ENCODE results near the gene KRT83.
"Not testable (repeated sequence)": the region's sequence is repeated elsewhere in the genome, so short reads cannot be mapped to it uniquely, and the experiment has no call there.

The KRT83 gene

DNA sequence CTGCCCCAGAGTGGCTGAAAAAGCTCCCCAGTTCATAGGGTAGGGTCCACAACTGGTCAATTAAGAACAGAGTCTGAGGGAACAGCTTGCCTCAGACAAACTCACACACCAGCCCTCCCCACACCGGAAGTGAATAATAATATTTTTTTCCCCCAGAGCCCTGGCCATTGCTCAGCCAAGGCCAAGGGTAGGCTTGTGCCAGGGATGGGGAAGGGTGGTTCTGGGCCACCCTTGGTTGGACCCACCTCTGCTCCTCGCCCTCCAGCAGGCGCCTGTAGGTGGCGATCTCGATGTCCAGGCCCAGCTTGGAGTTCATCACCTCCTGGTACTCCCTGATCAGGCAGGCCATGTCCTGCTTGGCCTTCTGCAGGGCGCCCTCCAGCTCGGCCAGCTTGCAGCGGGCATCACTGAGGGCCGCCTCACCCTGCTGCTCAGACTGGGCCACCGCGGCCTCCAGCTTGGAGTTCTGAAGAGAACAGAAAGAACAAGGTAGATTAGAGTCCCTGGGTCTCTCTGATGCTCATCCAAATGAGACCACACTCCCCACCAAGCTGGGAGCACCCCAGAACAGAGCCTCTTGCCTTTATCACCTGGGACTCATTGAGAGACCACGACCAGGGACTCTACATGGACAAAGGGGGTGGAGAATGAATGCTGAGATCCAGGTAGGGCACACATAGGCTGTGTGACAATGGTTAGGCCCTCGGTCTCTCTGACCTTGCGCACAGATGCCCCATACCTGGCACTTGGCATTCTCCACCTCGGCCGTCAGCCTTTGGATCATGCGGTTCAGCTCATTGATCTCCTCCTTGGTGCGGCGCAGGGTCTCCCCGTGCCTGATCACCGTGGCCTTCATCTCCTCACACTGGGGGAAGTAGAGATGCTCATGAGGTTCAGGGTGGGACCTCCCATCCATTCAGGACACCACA is 34.1 kb downstream of the KRT83 start:
- DNase-seq (ENCODE audit: low read depth in 2 of 2): not testable (repeated sequence)

DNA sequence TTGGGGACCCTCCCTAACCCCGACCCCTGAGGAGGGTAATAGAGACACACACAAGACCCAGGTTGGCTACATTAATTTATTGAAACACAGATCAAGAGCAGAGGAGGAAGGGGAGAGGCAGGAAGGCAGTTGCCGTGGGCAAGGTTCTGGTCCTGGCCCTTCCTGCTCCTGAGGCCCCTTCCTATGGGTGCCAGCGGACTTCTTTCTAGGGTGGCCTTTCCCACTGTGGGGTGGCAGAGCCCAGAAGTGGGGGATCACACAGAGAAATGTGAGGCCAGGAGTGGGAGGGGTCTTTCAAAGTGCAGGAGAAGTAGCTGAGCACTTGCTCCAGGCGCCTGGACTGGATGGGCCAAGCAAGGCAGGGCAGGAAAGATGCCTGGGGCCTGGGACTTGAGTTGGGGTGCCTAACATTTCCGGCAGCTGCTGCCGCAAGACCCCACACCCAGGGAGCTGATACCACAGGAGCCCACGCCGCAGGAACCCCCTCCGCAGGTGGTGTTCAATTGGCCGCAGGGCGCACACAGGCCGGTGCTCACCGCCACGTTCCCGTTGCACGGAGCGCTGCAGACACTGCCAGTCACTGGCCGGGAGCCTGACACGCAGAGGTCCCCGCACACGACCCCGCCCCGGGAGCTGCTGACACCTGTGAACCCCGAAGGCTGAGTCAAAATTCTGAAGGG is 35.2 kb downstream of the KRT83 start:
- no peak for DNase-seq (ENCODE audit: low read depth in 2 of 2)

GRCh38 chr12:52285172-52285745 is 35.9 kb downstream of the KRT83 start:
- no peak for DNase-seq (ENCODE audit: low read depth in 2 of 2)

DNA sequence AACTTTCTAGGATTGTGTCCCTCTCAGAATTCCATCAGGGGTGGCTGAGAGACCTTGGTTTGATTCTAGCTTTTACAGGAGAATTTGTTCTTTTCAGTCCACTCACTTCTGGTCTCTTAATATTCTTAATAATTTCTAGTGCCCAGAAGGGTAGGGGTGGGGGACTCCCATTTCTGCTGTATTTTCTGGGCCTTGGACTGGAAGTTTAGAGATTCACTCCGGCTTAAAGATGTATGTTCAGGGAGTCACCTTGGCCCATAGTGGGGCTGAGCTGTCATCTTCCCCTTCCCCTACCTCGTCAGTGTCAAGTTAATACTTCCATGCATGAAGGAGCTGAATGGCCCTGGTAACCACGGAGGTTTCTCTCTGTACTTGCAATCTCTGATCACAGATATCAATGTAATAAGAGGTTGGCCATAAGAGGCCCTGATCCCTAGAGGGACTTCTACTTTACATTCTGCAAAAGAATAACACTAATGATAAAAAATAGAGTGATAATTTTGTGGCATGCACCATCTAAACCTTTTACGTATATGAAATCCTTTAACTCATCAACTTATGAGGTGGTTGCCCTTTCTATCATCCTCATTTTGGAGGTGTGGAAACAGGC is 36.5 kb downstream of the KRT83 start:
- no peak for DNase-seq (ENCODE audit: low read depth in 2 of 2)

DNA sequence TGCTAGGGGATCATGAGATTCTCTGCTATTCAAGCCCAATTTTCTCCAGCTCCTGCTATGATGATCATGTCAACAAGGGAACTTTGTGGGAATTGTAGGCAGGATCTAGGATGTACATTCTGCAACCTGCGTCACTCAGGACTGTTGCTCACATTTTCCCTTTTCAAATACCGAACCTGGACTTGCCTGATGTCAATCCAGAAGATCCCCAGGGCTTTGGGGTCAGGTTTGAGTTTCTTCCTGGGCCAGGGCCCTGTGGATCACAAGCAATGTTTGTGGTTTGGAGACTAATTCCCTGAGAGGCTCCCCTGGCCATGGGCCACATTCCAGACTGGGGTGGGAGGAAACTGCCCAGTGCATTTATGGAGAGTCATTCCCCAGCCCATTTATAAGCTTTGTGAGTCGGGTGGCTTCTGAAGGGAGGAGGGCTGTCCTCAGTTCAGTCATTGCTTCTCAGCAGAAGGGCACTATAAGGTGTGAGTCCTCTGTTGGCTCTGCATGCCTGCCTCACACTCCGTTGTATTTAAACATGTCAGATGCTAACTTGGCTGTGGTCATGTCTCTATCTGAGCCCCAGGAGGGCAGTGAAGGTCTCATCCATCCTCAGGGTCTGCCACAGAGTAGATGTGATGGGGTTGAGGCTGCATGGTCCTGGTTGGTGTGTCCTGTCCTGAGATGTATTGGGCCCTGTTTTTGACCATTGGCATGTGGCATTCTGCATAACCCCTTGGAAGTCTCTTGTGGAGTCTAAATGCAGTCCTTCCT is 40.2 kb downstream of the KRT83 start:
- no peak for DNase-seq (ENCODE audit: low read depth in 2 of 2)

- DNase-seq (ENCODE audit: low read depth in 2 of 2): no peak
These were observed 40.8 kb downstream of the KRT83 start for GRCh38 chr12:52280319-52280795.

GRCh38 chr12:52279422-52280318 is 41.5 kb downstream of the KRT83 start:
- DNase-seq (ENCODE audit: low read depth in 2 of 2): no peak

DNA sequence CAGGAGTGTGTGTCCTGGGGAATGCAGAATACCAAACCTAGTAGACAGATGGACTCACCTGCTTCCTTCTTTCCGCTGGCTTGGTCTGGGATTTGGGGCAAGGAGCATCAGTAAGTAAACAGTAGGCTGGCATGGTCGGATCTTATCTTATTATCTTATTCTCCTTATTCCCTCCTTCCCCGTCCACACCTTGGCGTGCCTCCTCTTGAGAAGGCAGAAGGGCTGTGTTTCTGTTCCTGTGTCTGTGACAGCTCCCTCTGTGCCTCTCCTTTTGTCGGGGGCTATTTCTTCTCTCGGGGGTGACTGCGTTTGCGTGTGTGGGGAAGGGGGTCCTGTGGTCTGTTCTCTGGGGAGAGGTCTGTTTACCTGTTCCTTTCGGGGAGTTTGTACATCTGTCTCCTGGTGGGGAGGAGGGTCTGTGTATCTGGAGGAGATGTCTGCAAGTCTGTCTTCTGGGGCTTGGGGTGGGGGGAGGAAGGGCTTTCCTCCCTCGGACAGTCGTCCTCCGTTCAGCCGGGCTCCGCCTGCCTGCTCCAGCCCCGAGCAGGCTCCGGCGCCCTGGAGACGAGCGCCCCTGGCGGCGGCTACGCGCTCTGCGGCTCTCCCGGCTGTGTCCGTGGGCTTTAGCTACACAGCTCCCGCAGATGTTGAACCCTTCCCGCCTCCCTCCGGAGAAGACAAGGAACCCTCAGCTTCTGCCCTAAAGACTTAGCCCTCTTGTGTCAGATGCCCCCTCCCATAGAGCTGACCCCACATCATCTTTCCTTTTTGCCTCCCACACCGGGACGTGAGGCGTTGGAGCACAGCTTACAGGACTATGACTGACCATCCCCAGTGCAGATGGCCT is 42.4 kb downstream of the KRT83 start:
- DNase-seq (ENCODE audit: low read depth in 2 of 2): peak; percentile 64 to 73

GRCh38 chr12:52277486-52278245 is 43.5 kb downstream of the KRT83 start:
- no peak for DNase-seq (ENCODE audit: low read depth in 2 of 2)

- DNase-seq (ENCODE audit: low read depth in 2 of 2): no peak
These were observed 45.5 kb downstream of the KRT83 start for GRCh38 chr12:52275686-52276085.

GRCh38 chr12:52274521-52275120 is 46.6 kb downstream of the KRT83 start, which contains the start of gene KRT86:
Gene KRT86 (plus strand): TSS chr12:52274645. CDS start chr12:52301917, 27,272 bp downstream.
- DNase-seq (ENCODE audit: low read depth in 2 of 2): no peak

DNA sequence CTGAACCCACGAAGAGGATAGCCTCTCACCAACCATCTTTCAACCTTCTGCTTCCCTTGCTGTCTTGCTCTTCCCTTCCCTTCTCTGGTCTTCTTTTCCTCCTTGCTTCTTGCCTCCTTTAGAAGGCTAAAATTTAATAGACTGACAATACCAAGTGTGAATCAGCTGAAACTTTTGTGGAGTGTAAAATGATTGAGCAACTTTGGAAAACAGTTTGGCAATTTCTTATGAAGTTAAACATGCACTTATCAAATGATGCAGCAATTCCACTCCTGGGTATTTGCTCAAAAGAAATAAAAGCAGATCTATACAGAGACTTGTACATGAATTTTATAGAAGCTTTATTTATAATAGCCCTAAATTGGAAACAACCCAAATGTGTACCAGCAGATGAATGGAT is 50.0 kb downstream of the KRT83 start:
- no peak for DNase-seq (ENCODE audit: low read depth in 2 of 2)

- DNase-seq (ENCODE audit: low read depth in 2 of 2): no peak
These were observed 50.6 kb downstream of the KRT83 start for GRCh38 chr12:52270541-52271070.

DNA sequence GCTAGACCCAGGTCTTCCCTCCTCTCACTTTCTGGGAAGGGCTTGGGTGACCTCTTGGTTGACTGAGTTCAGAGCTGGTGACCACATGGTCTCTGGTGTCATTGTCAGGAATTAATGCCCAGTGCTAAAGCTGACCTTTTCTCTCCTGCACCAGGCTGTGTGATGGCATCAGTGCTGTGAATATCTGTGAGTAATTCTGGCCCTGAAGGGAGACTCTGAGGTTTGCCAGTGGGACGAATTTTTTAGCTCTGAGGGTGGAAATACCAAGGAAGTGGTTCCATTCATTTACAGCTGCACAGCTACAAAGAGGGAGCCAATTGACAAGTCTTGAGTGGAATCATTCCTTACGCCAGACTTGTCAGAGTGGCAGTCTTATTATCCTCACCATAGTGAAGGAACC is 53.0 kb downstream of the KRT83 start:
- DNase-seq (ENCODE audit: low read depth in 2 of 2): no peak

DNA sequence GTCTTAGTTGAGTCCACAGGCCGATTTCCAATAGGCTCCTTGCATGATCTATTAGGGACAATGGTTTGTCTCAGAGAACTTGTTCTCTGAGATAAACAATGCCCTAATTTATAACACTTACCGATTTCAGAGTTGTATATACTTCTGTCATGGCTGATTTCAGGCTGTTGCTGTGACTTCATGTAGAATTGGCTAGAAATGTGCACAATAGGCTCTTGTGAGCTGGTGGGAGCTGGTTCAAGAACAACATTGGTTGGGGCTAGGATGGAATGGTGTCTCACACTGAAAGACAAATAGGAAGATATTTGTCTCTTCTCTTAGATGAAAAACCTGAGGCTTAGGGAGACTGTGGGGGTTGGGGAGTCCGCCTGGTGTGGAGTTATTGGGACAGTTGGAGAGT is 53.5 kb downstream of the KRT83 start:
- DNase-seq (ENCODE audit: low read depth in 2 of 2): no peak

GRCh38 chr12:52267266-52267665 is 53.9 kb downstream of the KRT83 start:
- DNase-seq (ENCODE audit: low read depth in 2 of 2): no peak

- DNase-seq (ENCODE audit: low read depth in 2 of 2): no peak
These were observed 54.7 kb downstream of the KRT83 start for GRCh38 chr12:52266514-52266913.

DNA sequence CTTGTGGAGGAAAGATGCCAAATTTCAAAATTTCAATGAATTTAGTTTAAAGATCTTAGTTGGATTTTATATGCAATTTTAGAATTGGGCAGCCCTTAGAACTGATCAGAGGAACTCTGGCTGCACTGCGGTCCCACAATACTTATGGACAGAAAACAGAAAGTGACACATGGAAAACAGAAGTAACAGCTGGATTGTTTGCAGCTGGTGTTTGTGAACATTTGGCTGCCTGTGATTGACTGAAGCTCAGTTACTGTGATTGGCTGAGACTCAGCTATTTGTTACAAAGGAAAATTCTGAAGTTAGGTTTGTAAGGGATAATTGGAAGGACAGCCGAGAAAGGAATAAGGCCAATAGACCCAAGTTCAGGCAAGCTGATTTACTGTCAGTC is 56.8 kb downstream of the KRT83 start:
- DNase-seq (ENCODE audit: low read depth in 2 of 2): no peak

All from stimulated activated CD4-positive, alpha-beta T cell treated with anti-CD3 and anti-CD28 coated beads, Interleukin-4, amount 100 ng/mL, for 48 hours (primary cell).